Dermis blood vessel endothelial cell (primary cell): Measurements from ENCODE around the gene OSER1. TPM values are rescaled to one million over a fixed set of nuclear protein-coding genes. Genes with fewer than 3 reads are reported as not detected.
"Not testable (repeated sequence)": the region's sequence is repeated elsewhere in the genome, so short reads cannot be mapped to it uniquely, and the experiment has no call there.

Source experiments
- DNase-seq: peaks from one replicate; pipeline ENCODE4 v3.0.0; 2010
- total RNA-seq: library from RNA; depleted of rRNA; stranded (reverse); fragments of >200 nt; gene quantifications from 2 replicates; pipeline ENCODE4 v1.2.3, GENCODE V29; 2014

The OSER1 gene
- total RNA-seq = 39.6 and 55.6 TPM in 2 replicates

DNA sequence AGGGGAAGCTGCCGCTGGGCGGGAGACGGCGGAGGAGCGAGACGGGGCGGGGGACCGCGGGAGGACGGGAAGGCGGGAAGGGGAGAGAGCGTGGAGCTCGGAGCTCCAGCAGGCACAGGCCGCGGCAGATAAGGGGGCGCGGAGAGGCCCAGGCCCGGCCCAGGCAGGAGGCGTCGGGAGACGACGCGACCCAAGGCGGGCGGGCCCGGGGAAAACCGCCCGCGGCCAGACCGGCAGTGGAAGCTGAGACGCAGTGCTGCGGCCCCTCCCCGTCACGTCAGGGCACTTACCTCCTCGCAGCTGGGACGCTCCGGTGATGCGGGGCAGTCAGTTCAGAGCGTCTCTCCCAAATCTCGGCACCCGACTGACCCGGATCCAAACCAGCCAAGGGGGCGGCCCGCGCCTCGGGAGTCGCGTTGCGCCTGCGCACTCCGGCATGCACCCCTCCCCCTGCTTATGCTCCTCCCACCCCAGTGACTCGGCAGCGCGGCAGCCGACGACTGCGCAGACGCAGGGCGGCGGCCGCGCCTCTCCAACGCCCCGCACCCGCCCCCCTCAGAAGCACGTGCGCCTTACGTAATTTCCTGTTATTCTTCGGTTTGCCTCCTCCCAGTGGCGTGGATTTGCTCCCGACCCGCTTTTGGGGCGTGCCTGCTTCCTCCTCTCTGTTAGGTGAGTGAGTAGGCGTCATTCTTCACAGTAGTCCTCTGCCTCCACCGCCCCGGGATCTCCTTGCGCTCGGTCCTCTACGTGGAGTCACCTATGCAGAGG is at the start of gene OSER1:
TSS of gene OSER1 (minus strand) at position 366 of the 771 bp plus-strand sequence. CDS start 3,814 bp downstream, outside the sequence.
- peak; percentile 98 for DNase-seq

DNA sequence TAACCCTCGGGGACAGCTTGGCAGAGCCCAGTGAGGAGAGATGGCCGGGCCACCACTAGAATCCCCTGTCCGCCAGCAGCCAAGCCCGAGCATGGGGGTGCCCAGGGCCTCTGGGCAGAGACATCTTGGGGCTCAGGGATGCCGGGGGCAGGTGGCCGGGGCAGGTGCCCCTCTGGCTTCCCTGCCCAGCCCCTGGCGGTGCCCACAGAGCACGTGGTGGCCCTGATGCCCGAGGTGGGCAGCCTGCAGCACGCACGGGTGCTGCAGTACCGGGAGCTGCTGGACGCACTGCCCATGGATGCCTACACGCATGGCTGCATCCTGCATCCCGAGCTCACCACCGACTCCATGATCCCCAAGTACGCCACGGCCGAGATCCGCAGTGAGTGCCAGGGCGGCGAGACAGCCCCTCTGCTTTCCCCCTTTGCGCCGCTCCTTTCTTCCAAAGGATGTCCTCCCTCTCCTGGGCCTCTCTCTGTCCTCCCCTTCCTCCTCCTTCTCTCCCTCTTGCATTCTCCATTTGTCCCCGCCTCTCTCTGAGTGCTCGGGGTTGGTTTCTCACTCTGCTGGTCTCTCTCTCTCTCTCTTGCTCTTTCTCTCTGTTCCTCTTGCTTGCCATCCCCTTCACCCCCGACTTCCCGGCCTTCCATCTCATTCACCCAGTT is 47.8 kb upstream of the OSER1 start:
- no peak for DNase-seq

DNA sequence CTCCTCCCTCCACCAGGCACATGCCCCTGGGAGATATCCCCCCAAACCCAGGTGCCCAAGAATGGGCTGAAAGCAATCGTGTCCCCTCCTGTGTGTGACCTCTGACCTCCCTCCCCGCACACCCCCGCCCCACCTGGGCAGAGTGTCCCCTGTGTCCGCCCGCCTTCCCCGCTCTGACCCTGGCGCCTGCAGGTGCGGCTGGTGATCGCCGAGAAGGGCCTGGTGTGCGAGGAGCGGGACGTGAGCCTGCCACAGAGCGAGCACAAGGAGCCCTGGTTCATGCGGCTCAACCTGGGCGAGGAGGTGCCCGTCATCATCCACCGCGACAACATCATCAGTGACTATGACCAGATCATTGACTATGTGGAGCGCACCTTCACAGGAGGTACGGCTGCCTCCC is 46.4 kb upstream of the OSER1 start:
- no peak for DNase-seq

DNA sequence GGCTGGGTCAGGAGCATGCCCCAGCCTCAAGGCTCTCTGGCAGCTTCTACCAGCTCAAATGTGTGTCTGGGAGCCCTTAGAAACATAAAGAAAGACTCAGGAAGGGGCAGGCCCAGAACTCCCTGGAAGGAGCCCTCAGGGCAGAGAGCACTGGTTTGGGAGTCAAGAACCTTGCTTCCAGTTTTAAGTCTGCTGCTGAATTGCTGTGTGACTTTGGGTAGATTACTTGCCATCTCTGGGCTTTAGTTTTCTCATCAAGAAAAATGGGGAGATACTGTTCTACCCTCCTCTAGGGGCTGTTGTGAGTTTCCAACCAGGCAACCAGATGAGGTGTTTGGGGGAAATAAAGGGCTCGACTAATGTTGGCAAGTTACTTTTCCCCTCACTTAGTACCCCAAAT is 45.4 kb upstream of the OSER1 start:
- no peak for DNase-seq

DNA sequence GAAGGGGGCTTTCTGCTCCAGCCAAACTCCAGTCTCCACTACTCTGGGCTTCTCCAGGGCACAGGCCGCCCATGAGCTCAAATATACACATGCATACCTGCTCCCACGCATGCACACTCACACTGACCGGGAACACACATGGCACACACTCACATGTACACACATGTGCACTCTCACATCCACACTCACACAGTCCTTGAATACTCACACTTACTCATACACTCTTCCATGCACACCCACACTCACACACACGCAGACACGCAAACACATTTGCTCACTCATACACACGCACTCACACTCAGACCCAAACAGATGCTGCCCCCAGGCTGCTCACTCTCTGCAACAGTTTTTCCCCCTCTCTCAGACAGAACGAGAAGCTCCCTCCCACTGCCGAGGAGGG is 43.5 kb upstream of the OSER1 start:
- DNase-seq = no peak

DNA sequence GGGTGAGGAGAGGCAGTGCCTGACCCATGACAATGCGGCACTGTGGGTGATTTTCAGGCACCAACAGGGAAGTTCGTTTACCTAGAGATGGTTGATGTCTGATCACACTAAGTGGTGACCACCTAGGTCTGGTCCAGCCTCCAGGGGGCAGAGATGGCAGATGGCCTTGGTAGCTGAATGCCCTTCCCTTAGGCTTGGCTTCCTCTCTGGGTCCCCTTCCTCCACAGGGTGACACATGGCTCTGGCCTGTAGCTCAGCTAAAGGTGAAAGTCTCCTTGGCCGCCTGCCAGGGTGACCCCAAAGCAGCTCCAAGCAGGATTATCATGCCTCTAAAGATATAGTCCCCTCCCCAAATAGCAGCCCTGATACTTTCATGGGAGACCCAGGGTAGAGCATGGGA is 43.0 kb upstream of the OSER1 start:
- DNase-seq = no peak

DNA sequence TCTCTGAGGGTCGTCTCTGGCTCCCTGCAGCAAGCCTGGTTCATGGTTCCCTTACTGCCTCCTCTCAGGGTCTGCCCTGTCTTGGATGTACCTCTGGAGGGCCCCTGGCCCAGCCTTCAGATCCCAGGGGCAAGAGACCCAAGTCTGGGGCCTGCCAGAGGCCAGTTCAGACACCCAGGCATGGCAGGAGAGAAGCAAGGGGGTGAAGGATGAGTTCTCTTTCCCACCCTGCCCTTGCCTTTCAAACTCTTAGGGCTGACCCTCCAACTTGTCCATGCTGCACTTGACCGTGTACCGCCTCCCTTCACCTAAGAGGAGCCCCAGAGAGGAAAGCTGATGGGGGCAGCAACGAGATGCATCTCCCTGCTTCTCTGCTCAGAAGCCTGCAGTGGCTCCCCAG is 40.7 kb upstream of the OSER1 start:
- no peak for DNase-seq

DNA sequence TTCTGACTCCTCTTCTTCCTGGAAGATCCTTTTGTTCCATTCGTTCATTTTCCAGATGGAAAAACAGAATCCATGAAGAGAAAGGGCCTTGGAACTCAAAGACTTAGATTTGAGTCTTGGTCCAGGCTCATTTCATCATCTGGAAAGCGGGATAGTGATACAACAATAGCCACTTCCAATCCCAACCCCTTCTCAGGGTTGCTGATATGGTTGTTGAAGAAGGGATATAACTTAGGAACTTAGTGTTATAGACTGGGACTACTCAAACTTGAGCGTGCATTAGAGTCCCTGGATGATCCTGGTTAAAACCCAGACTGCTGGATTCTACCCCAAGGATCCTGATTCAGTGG is 37.8 kb upstream of the OSER1 start:
- DNase-seq = no peak

DNA sequence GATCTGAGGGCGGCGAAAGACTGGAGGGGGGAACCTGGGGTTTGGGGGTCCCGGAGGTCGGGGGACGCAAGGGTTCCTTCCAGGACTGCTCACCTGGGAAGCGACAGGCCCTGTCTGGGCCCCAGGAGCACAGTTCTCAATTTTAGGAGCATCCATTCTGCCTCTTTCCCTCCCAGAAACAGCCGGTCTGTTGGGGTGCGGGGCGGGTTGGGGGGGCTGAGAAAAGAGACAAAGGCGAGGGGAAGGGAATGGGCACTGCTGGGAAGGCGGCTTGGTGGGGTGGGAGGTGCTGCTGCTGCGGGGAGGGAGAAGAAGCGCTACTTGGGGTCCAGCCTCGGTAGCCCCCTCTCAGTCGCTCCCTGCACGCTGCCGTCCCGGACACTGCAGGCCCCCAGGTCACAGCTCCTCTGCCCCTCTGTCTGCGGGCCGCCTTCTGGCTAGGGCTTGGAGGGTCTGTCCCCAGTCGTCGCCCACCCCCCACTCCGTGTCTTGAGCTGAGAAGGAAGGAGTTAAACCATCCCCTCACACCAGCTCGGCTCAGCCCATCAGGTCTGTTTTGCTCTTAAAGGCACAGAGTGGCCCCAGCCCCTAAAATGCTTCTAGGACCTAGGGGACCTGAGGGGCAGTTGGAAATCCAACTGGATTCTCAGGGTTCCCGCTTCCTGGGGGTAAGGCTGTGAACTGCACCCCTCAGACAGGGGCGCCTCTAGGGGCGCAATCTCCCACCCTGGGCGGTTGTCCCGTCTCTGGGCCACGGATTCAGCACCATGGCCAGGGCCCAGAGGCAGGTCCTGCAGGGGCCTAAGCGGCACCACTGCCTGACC is 37.2 kb upstream of the OSER1 start:
- DNase-seq = peak; percentile 53

DNA sequence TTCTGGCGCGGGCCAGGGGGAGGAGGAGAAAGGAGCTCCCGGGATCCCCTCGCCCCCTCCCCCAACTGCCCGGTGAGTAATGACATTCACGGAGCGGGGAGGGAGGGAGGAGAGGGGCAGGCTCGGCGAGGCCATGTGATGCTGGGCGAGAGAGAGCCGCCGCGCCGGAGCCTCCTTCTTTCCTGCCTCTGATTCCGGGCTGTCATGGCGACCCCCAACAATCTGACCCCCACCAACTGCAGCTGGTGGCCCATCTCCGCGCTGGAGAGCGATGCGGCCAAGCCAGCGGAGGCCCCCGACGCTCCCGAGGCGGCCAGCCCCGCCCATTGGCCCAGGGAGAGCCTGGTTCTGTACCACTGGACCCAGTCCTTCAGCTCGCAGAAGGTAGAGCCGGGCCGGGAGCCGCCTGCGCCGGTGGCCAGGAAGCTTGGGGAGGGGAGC is 36.6 kb upstream of the OSER1 start, which contains the start of gene GDAP1L1:
TSS of gene GDAP1L1 (plus strand) at position 178 of the 441 bp plus-strand sequence. CDS start at position 205, 27 bp downstream.
- no peak for DNase-seq

DNA sequence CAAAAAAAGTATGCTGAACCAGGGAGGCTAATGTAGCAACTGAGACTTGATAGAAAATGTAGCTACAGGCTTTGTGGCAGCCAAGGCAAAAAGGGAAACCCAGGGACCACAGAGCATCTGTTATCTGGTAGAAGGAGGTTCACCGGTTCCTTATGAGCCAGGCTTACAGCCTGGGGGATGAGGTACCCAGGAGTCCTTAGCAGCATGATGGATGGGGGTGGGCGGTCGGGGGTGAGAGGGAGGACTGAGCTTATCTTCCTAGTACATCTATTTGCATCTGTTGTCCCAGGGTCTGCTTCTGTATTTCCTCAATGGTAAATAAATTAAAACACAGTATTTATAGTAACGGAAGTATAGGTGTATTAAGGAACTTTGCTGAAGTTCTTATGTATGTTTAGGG is 35.4 kb upstream of the OSER1 start:
- DNase-seq = no peak

DNA sequence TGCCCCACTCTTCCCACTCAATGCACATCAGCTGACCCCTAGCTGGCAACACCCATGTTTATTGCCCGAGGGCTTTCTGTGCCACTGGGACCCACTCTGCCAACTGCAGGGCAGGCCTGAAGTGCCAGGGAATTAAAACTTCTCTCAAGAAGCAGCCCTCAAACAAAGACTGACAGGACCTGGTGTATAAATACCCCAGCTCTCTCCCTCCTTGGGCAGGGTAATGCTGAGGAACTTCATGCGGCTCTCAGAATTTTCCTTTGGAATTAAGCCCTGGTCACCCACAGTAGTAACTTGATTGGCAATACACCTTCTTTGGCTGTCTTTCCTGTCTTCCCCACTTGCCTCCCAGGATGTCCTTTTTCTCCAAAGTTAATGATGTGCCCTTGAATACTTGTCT is 31.2 kb upstream of the OSER1 start:
- DNase-seq = no peak

DNA sequence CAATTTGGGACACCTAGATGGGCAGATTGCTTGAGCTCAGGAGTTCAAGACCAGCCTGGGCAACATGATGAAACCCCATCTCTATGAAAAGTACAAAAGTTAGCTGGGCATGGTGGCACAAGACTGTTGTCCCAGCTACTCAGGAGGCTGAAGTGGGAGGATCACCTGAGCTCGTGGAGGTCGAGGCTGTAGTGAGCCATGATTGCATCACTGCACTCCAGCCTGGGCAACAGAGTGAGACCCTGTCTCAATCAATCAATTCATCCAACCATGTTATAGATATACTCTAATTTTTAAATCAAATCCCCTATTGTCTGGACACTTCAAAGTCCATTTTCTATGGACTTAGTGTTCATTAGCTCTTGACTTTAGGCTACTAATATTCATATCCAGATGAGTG is 26.3 kb upstream of the OSER1 start:
- not testable (repeated sequence) for DNase-seq

DNA sequence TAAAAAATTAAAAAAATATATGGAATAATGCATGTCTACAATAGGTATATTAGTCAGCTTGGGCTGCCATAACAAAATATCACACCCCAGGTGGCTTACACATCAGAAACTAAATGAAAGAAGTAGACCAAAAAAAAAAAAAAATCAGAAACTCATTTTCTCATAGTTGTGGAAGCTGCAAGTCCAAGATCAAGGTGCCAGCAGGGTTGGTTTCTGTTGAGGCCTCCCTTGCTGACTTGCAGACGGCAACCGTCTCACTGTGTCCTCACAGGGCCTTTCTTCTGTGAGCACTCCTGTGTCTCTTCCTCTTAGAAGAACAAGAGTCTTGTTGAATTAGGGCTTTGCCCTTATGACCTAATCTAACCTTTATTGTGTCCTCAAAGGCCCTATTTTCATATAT is 25.1 kb upstream of the OSER1 start:
- DNase-seq = no peak

DNA sequence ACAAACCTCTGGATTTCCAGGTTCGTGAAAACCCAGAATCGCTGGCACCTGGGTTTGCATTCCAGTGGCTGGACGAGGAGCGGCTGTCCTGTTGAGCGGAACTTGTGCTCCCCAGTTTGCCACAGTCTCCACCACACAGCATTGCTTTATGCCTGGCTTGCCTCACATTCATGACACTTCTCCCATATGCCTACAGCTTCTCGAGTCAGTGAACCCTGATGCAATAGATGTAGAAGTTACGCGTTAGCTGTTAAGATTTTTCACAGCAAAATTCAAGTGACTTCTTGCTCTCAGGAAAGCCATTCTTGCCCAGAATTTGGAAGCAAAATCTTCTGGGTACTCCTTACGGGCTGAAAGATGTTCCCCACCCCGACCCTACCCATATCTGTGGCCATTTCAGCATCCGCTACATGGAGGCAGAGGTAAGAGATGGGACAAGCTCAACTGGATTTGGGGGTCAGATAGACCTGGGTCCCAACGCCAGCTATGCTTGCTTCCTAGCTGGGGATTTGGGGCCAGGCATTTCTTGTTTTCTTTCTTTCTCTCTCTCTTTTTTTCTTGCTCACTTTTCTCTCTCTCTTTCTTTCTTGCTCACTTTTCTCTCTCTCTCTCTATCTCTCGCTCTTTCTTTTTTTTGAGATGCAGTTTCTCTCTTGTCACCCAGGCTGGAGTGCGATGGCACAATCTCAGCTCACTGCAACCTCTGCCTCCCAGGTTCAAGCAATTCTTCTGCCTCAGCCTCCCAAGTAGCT is 24.2 kb upstream of the OSER1 start:
- DNase-seq = no peak

DNA sequence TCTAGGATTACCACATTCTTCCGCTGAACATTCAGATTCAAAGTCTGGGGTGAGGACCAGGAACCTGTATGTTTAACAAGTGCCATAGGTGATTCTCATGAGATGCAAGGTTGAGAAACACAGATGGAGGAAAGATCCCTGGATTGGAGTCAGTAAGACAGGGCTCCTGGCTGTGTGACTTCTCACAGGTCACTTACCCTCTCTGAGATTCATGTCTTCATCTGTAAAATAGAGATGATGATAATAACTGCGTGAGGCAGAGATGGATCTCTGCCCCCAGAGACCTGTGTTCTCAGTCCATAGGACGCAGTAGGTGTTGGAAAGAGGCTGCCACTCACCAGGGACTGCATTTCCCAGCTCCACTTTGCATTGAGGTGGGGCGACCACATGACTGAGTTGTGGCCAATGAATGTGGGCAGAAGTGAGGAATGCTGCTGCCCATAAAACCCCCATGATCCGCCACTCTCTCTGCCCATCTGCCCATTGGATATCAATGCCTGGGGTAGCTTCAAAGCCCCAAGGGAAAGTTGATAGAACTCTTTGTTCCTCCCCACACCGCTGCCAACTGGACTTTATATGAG is 23.0 kb upstream of the OSER1 start:
- DNase-seq = no peak

DNA sequence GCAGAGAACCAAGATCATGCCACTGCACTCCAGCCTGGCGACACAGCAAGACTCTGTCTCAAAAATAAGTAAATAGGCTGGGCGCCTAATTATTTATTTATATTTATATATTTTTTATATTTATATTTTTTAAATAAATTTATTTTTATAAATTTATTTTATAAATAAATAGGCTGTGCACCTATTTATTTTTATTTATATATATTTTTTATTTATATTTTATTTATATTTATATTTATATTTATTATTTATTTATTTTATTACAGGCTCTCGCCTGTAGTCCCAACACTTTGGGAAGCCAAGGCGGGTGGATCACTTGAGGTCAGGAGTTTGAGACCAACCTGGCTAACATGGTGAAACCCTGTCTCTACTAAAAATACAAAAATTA is 21.9 kb upstream of the OSER1 start:
- not testable (repeated sequence) for DNase-seq

DNA sequence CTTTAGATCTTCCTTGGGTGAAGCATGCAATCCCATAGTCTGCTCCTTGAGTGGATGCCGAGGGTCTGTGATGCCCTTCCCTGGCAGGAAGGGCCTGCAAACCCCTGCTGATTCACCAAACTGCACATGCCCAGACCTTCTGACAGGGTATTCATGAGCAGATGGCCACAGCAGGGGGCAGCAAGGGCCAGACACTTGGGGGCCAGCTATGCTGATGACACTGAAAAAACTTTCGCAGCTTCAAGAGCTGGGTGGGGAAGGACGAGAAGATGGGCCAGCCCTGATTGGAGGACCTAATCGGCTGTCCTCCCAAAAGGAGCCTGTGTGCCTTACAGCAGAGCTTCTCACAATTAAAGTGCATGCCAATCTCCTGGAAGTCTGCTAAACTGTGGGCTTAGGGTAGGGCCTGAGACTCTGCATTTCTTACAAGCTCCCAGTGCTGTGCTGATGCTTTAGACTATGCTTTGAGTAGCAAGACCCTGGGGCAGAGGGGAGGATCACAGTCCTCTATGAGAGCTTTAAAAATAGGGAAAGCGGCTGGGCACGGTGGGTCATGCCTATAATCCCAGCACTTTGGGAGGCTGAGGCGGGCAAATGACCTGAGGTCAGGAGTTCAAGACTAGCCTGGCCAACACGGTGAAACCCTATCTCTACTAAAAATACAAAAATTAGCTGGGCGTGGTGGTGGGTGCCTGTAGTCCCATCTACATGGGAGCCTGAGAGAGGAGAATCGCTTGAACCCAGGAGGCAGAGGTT is 21.3 kb upstream of the OSER1 start:
- DNase-seq = no peak

DNA sequence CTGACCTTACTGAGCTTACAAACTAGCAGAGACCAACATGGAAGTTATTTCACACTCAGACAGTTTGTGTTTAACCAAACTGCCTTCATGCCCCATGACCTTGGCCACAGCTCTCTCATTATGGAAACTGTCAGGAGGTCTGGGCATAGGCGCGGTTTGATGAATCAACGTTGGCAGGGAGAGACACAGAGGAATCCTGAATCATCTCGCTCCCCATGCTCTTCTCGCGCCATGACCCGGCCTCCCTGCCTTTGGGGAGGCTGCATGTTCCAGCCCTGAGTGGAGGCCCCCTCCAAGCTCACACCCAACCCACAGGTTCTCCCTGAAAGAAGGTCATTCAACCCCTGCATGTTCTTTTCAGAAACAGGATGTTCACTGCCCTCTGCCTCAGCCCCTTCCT is 20.6 kb upstream of the OSER1 start:
- DNase-seq = no peak

DNA sequence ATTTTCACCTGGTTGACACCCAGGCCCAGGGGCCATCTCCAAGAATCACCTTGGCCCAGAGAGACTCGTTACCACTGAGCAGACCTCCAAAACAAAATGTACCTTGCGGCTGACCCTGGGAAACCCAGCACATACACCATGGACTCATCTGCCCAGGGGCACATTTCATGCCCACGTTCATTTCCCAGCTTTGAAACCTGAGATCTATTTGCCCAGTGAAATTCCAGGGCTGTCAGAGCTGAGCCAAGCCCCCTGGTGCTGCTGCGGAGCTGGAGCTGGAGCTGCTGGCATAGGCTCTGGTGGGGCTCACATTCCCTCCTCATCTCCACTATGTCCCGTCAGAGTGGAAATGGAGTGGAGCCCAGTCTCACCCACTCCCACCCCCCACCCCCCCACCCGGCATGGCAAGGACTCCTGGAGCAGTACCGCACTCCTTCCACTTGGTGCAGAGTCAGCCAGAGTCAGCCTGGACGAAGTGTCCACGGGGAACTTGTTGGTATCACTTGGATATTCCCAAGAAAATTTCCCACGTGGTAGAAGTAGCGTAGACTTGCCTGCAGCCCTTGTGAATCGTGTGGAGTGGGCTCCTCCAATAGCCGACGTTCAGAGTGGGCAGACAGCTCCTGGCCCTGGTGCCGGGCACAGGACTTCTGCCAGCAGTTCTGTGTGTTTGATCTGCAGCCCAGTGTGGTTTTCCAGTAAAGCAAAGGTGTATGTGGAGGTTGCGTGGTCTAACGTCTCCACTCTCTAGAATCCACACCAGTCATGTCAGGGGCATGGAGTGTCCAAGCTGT is 18.1 kb upstream of the OSER1 start:
- no peak for DNase-seq

DNA sequence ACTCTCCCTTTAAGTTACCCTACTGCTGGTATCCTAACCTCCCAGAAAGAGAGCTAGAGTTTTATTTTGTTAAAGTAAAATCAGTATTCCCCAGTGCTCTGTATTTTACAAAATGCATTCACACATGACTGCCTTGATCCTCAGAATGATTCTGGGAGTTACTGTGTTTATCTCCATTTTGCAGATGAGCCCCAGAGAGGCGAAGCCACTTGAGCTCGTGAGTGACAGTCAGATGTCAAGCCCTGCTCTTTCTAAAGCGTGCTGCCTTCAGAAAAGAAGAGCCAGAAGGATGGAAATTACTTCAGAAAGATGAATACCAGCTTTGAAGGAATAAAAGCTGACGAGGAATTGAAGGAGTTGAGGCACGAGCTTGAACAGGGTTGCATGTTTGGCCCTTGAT is 14.1 kb upstream of the OSER1 start:
- DNase-seq = no peak
